GM21390 (cell line): ENCODE data around the gene SCN1B.
"Not testable (repeated sequence)": the region's sequence is repeated elsewhere in the genome, so short reads cannot be mapped to it uniquely, and the experiment has no call there.

Source experiments
- ATAC-seq: cut with Tn5 transposase; IDR thresholded peaks from one replicate; pipeline ENCODE4 v1.9.1; 2021; ENCODE audit not compliant: unreplicated experiment

SCN1B gene

DNA sequence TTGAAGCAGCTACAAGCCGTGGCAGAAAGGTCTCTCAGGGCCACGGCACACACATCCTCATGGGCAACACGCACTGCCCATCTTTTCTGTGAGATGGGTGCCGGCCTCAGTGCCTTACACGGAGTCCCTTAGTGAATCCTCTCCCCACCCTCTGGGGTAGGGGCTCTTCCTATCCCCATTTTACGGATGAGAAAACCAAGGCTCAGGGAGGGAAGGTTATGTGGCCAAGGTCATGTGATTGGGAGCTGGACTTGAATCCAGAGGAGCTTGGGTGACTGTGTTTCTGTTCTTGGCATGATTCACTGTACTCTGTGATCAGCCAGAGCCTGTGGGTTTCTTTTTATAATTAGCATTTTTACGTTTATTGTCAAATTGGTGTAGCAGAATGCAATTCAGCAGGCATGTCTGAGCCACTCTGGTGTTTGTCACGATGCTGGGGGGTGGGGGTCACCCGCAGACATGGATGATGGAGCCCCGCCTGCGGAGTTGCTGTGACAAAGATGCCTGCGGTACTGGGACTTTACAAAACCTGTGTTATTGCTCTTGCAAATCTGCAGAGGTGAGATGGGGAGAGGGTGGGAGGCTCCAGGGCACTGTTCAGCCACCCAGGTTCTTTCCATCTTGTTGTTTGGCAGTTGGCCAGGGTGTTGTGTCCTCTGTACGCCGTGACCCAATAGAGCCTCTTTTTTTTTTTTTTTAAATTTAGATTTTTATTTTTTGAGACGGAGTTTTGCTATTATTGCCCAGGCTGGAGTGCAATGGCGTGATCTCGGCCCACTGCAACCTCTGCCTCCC, 4.5 kb downstream of the SCN1B start:
- ATAC-seq: no peak

DNA sequence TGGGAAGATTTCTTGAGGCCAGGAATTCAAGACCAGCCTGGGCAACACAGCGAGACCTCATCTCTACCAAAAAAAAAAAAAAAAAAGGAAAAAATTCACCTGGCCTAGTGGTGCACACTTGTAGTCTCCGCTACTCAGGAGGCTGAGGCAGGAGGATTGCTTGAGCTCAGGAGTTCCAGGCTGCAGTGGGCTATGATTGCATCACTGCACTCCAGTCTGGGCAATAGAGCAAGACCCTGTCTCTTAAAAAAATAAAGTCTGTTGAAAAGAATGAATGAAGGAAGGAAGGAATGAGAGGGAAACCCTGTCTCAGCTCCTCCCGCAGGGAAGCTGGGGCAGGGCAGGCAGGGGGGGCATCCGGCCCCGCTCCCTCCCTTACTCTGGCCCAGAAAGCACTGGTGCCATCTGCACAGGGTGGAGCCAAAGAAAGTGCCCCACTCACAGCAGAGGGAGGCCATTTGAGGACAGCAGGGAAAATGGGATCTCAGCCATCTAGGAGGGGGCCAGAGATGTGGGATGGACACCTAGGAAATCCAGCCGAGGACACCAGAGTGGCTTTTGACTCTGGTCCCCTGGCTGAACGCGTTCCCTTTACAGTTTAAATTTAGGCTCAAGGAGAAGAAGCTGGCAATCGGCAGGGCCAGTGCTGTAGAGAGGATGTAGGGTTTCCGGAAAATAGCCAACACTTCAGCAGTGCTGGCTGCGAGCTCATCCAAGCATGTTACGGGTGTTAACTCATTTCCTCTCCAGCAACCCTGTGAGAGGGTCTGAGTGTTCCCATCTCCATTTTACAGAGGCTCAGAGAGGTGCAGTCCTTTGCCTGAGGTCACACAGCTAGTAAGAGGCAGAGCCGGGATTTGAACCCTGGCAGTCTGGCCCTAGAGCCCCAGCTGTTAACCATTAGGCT, 7.7 kb downstream of the SCN1B start:
- no peak for ATAC-seq

DNA sequence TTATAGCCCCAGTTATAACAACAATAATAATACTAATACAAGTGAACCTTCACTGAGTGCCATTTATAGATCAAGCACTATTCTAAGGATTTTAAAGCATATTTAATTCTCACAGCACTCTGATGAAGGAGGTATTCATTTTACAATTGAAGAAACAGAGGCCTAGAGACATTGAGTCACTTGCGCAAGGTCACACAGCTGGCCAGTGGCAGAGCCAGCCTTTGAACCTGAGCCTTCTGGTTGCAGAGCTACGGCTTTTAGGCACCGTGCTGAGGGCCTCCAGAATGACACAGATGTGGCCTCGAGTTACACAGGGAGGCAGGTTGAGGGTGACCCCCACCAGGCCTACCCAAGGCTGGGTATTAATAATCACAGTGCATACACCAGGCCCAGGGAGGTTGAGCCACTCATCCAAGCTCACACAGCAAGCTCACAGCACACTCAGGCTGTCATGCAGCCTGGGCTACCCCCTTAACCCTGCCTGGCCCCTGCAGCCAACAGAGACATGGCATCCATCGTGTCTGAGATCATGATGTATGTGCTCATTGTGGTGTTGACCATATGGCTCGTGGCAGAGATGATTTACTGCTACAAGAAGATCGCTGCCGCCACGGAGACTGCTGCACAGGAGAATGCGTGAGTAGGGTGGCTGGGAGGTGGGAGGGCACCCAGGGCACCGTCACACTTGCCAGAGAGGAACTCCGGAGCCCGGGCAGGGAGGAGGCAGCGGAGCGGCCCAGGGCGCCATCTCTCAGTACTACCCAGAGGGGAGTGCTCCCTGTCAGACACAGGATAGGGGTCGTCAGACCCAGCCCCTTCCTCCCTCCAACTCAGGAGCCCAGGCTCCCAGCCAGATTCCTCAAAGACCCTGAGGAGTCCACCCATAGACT, 8.6 kb downstream of the SCN1B start:
- no peak for ATAC-seq

DNA sequence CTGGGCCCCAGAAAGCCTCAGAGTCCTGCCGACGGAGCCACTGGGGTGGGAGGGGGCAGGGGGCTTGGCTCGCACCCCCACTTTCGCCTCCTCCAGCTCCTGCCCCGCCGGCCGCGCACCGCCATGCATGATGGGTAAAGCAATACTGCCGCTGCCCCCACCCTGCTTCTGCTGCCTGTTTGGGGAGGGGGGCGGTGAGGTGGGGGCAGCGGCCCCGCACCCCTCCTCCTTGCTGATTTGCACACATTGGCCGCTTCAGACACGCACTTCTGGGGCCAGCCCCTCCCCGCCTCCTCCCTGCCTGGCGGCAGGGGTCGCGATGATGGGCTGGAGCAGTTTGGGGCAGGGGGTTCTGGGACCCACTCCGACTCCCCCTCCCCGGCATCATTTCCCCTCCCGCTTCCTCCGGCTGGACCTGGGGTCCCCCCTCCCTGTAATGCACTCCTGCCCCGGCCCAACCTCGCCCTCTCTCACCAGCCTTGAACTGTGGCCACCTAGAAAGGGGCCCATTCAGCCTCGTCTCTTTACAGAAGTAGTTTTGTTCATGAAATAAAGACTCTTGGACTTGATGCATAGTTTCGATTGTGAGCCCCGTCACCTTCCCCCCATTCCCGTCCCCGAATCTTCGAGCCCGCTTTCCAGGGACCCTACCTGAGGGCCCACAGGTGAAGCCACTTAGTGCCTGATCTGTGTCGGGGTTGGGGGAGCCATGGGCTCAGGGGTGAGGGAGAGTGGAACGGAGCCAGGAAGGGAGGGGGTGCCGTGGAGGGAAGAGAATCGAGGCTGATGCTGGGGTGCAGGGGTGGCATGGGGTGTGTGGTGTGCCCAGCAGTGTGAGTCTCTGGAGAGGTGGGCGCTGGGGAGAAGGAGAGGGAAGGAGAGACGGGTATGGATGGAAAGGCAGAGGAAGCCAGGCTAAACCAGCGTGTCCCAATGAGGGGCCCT, 9.9 kb downstream of the SCN1B start:
- no peak for ATAC-seq

DNA sequence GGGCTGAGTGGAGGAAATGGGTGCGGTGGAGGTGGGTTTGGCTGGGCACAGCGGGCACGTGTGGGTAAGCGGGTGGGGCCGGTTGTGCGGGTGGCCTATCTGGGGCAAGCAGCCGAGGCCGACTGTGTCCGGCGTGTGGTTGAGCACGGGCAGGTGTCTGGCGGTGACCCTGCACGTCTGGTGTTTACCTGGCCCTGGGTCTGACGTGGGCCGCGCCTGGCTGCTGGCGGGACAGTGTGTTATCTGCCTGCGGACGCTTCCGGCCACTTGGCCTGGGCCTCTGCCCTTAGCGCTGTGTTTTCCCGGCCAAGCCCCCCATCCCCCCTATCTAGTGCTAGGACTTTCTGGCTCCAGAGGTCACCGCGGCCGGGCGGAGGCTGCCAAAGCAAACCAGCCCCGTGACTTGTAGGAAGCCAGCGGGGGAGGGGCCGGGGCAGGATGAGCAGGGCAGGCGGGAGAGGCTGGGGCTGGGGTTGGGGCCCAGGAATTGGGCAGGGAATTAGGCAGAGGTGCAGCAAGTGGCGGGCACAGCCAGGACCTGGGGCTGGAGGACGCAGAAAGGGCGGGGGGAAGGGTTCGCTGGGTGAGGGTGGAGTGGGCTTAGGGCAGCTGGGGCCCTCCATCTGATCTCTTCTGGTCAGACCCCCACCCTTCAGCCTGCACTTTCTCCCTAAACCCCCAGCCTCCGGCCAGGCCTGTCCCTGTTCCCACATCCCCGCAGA, 10.7 kb downstream of the SCN1B start:
- ATAC-seq: no peak

DNA sequence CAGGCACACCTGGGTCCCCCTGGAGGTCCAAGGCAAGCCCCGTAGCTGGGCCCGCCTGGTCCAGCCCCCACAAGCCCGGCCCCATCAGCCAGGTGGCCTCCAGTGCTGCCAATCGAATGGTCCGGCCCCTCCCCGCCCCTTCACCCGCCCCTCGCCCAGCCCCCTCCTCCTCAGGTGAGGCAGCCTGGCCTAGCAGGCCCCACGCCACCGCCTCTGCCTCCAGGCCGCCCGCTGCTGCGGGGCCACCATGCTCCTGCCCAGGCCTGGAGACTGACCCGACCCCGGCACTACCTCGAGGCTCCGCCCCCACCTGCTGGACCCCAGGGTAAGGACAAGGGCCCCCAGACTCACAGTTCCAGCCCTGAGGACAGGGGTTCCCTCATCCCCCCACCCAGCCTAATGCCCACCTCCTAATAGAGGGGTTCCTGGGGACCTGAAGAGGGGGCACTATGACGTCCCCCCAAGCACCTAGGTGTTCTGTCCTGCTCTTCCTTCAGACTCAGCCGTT, 11.3 kb downstream of the SCN1B start, which contains the start of gene HPN:
Gene HPN (plus strand): TSS at position 174 of the 508 bp plus-strand sequence. CDS start 786 bp downstream, outside the sequence.
- no peak for ATAC-seq

DNA sequence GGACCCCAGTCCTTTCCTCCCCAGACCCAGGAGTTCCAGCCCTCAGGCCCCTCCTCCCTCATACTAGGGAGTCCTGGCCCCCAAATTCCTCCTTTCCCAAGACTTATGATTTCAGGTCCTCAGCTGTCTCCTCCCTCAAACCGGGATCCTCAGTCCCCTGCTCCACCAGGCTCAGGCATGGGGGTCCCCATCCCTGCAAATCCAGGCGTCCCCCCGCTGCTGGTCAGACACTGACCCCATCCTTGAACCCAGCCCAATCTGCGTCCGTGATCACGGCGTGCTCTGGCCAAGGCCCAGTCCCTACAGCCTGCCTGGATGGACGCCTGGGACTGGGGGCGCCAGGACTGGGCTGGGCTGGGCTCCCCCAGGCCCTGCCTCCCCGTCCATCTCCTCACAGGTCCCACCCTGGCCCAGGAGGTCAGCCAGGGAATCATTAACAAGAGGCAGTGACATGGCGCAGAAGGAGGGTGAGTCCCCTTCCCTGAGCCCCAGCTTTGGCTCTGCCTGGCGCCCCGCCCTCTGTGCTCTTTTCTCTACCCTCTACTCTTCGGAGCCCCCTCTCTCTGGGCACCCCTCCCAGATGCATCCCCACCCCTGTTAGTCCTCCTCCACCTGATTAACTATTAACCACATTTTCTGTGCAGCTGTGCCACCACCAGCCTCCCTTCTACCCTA, 11.9 kb downstream of the SCN1B start:
- no peak for ATAC-seq

DNA sequence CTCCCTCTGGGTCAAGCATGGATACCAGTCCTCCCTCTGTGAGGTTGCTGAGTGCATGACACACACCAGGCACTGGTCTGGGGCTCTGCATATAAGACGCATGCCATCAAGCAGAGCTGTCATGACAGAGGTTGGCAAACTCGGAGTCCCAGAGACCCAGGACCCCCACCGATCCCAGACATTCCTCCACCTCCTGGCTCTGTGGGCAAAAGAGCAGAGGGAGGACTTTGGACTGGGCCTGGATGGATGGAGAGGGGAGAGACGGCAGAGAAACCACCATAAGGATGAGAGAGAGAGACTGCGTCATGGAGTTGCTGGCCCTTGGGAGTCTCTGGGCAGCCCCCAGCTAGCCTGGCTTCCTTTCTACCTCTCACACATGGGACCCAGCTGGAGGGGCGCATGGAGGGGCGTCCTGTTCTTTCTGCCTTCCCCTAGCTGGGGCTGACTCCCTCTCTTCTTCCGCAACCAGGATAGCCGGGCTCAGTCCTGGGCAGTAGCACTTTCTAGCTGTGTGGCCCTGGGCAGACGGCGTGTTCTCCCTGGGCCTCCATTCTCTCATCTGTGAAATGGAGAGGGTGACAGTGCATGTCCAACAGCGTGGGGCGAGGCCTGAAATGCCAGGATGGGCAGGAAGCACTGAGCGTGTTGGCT, 12.8 kb downstream of the SCN1B start:
- ATAC-seq: no peak

DNA sequence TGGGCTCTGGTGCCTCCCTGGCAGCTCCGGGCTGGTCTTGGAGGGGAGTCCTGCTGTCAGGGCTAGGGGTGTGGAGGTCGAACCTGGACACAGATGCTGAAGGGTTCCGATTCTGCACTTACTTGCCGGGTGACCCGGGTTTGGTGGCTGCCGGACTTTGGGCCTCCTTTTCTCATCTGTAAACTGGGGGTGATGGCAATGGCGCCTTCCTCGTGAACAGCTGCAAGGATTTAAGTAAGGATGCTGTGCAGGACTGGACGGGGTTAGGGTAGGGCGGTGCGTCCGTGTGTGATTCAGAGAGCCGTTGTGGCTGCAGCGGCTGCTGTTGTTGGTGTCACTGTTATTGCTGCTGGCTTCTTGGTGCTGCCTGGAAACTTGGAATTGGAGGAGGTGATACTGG, 13.6 kb downstream of the SCN1B start:
- no peak for ATAC-seq

DNA sequence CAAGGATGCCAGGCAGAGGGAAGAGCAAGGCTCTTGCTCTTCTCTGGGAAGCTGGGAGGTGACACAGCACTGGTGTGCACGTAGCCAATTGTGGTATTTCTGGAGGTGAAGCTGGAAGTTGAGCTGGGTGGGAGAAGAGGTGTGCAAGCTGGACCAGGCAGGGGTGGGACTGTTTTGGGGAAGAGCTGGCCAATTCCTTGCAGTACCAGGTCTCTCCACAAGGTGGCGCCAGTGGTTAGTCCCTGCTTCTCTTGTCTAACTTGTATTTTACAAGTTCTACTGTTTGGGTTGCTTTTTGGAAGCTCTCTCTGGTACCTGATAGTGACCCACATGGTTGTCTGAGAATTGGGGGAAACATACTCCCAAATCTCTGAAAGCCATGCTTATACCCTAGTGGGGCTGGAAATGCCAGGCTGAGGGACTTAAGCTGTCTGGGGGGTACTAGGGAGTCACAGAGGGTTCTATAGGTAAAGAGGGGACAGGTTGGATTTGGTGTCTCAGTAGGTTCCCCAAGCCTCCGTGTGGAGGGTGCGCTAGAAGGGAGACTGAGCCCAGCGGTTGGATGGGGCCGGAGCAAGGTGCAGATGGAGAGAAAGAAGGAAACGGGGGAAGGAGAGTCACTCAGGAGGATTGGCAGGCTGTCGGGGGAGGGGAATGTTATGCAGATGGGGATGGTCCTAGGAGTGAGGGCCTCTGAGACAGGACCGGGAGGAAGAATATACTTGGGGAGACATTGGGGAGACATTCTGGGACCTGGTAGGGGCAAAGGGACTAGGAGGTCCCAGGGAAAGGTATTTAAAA, 14.2 kb downstream of the SCN1B start:
- no peak for ATAC-seq

DNA sequence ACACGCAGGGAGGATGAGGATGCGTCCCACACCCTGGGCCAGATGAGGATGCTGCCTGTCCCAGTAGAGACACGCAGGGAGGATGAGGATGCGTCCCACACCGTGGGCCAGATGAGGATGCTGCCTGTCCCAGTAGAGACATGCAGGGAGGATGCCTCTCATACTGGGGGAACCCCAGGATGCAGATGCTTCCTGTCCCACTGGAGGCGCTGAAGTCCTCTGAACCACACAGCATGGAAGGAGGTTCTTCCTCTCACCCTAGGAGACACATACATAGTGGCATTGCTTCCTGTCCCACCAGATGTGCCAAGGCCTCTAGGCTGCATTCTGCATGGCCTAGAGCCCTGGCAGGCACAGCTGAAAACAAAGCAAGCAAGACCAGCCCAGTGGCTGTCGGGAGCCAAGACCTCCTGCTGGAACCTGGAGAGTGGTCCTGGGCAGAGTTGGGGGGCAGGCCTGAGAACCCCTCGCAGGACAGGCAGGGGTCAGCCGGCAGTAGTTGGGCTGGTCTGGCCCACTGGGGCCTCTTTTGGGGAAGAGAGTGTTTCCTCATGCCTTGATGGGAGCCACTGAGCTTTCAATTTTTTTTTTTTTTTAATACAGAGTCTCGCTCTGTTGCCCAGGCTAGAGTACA, 15.5 kb downstream of the SCN1B start:
- no peak for ATAC-seq

DNA sequence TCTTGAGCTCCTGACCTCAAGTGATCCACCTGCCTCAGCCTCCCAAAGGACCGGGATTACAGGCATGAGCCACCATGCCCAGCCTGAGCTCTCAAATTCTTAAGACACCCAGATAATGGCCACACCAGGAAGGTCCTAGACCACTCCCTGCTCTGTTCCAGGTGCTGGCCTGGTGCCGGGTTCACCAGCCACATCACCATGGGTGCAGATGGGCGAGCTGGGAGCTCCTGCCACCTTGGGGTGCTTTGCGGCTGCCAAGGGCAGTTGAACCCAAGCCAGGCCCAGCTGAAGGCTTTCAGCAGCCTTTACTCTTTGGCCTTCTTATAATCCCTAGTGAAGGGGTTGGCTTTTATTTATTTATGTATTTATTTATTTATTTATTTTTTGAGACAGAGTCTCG, 16.2 kb downstream of the SCN1B start:
- ATAC-seq: no peak

DNA sequence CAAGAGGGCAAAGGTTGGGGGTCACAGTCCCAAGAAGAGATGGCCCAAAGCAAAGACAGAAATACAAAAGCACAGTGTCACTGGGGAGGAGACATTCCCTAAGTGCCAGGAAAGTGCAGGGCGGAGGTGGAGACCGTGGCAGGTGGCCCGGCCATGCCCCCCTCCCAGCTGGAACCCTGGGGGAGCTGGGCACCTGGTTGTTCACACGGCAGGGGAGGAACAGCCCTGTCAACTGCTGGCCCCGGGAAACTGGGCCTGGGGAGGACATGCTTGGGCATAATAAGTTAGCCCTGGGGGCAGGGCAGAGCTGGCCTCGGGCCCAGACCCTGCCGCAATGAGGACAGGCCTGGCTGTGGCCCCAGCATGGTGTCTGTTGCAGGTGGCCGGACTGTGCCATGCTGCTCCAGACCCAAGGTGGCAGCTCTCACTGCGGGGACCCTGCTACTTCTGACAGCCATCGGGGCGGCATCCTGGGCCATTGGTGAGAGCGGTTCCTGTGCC, 18.7 kb downstream of the SCN1B start:
- no peak for ATAC-seq

DNA sequence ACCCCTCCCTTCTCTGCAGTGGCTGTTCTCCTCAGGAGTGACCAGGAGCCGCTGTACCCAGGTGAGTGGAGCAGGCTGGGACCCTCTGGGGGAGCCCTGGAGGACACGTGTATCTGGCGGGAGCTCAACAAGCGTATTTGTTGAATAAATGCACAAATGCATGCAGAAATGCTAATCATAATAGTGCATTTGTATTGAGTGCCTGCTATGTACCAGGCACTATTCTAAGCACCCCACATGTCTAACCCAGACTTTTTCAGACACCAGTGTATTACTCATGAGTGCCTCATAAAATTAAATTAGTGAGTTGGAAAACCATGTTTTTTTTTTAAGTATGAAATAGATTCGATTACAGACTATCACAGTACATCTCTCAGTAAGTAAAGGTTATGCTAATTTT, 19.2 kb downstream of the SCN1B start:
- ATAC-seq: no peak

DNA sequence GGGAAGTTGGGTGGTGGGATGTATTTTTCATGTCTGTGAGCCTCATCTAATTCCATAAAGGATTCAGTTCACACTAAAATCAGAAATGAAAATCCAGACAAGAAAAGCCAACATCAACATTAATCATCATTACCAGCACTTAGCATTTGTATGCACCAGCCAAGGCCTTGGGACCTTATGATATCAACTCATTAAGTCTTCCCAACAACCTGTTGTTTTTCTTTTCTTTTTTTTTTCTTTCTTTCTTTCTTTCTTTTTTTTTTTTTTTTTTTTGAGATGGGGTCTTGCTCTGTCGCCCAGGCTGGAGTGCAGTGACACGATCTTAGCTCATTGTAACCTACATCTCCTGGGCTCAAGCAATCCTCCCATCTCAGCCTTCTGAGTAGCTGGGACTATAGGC, 20.4 kb downstream of the SCN1B start:
- not testable (repeated sequence) for ATAC-seq

DNA sequence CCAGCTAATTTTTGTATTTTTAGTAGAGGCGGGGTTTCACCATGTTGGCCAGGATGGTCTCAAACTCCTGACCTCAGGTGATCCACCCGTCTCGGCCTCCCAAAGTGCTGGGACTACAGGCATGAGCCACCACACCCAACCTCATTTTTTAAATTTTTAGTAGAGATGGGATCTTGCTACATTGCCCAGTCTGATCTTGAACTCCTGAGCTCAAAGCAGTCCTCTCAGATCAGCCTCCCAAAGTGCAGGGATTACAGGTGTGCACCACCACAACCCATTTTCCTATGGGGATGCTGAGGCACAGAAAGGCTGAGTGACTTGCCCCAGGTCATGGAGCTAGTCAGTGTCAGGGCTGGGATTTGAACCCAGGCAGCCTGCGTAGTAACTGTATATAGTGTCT, 21.0 kb downstream of the SCN1B start:
- not testable (repeated sequence) for ATAC-seq

DNA sequence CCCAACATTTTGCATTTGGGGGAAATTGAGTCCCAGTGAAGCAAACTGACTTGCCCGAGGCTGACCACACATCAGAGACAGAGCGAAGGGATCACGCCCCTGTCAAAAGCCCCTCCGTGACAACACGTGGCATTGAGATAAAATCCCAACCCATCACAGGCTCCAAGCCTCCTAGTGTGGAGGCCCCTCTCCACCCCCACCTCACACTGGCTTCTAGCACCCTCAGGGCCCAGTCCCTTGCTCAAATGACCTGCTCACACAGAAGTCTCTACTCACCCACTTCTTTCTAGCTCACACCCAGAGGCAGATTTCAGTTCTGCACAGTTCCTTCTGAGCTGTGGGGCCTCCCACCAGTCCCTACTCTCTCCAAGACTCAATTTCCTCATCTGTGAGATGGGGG, 21.5 kb downstream of the SCN1B start:
- no peak for ATAC-seq
